ENCODE results near the gene DENND1A.

Gene DENND1A

DNA sequence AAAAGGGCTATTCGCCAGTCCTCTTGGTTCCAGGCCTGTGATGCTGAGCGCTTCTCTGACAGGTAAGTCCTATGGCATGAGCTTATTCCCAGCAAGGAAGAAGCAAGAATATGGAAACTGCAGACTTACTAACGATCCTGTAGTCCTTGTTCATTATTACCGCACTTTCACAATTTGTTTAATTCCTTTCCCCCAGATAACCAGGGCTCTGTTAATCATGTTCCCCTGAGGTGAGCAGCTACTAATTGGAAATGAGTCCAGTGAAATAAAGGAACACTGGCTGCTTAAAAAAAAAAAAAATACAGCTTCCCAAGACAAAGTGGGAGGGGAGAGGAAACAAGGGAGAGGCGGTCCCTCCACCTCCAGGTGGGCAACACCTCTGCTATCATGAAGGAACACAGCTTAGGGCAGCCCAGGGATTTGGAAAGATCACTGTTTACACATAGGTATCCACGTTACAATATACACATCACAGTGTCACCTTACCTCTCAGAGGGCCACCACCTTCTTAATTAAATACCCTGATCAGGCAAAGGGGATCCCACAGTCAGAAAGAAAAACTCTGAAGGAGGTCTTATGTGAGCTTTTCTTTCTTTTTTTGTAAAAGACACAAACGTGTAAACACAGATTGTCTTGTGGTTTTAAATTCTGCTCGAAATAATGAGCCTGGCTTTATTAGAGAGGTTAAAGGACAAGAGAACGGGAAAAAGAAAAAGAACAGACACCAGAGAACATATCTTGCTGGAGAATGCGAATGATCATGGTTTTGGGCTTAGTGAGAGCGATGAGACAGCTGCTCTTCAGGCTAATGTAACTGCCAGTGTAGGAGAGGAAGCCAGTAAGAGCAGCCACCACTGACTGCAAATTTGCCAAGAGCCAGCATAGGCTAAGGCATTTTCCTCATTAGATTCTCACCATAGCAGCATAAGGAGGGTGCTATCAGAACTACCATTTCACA, 315.3 kb downstream of the DENND1A start:
- no peak overlapping the region for H2BK5ac ChIP-seq (ENCODE audit: low read length)
- H3K27ac ChIP-seq (replicated peaks; ENCODE audit: low read length): no peak overlapping the region
- no peak overlapping the region for H2BK15ac ChIP-seq (ENCODE audit: low read length)
- no peak overlapping the region for H4K91ac ChIP-seq (ENCODE audit: low read depth, low read length, poor library complexity)
- H2BK120ac ChIP-seq (ENCODE audit: low read depth, low read length): no peak overlapping the region
- no peak overlapping the region for H3K4ac ChIP-seq (ENCODE audit: low read length)
- WGBS, 2 donors (ENCODE audit: extremely low coverage in 2 of 2, insufficient read length in 2 of 2, insufficient replicate concordance in 1 of 2): no CpG with 5 or more reads among the region's 11 CpGs
- H3K14ac ChIP-seq (ENCODE audit: low read length): no peak overlapping the region
- no peaks in the 10 kb centered on the region for H3K36me3 ChIP-seq (replicated peaks in 1 of 2; ENCODE audit: control insufficient read depth in 2 of 2, insufficient read depth in 2 of 2, low read length in 2 of 2)
- no peak overlapping the region for H4K8ac ChIP-seq (ENCODE audit: low read depth, low read length)
- H3K4me1 ChIP-seq (ENCODE audit: control insufficient read depth in 2 of 2, insufficient read depth in 1 of 2, low read depth in 1 of 2, low read length in 2 of 2): peaks cover 3 to 6% of the 10 kb centered on the region in 2 donors
- H3K79me1 ChIP-seq (ENCODE audit: low read depth, low read length): no peaks in the 10 kb centered on the region
- no peaks in the 10 kb centered on the region for H3K27me3 ChIP-seq (ENCODE audit: control insufficient read depth in 3 of 3, insufficient read depth in 3 of 3, low read depth in 1 of 3, low read length in 3 of 3)
- H3K18ac ChIP-seq (ENCODE audit: low read length): no peak overlapping the region
- H2BK12ac ChIP-seq (ENCODE audit: low read length): no peak overlapping the region
- no peak overlapping the region for H3K4me2 ChIP-seq (ENCODE audit: insufficient read depth, low read length, poor library complexity, severe bottlenecking)
- H3K23ac ChIP-seq (ENCODE audit: low read depth, low read length, poor library complexity): no peak overlapping the region
- no peak overlapping the region for H2AFZ ChIP-seq (ENCODE audit: low read length)
- DNase-seq (ENCODE audit: low spot score): no peak
- no peaks in the 10 kb centered on the region for H3K9me3 ChIP-seq (replicated peaks in 1 of 2; ENCODE audit: control insufficient read depth in 2 of 2, insufficient read depth in 1 of 2, low read depth in 1 of 2, low read length in 2 of 2)
- H3K9ac ChIP-seq (ENCODE audit: low read depth, low read length, poor library complexity): no peak overlapping the region
- H3K4me3 ChIP-seq (ENCODE audit: low read length in 2 of 2): no peak overlapping the region
- H2AK5ac ChIP-seq (ENCODE audit: low read depth, low read length): no peak overlapping the region

DNA sequence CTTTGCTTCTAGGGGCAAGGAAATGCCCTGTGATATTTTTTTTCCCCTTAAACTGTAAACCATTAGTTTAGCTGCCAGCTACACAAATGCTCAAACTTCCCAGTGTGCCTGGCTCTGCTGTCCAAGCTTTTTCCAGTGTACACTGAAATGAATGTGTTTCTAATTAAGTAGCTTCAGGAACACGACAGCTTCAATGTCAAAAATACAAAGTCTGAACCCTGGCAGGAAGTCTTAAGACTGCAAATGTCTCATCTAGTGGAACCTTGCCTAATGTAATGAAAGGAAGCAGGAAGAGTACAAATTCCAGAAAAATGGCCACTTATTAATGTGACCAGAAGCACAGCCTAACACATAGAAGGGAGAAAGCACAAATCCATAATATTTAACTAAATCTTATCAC, 318.7 kb downstream of the DENND1A start:
- Histone ChIP-seq H2BK12ac (ENCODE audit: low read length) (no peak overlapping the region), H3K9me3 (replicated peaks in 1 of 2; ENCODE audit: control insufficient read depth in 2 of 2, insufficient read depth in 1 of 2, low read depth in 1 of 2, low read length in 2 of 2) (no peaks in the 10 kb centered on the region), H3K23ac (ENCODE audit: low read depth, low read length, poor library complexity) (no peak overlapping the region), H2AFZ (ENCODE audit: low read length) (no peak overlapping the region), H3K4ac (ENCODE audit: low read length) (no peak overlapping the region), H4K91ac (ENCODE audit: low read depth, low read length, poor library complexity) (no peak overlapping the region), H3K27me3 (ENCODE audit: control insufficient read depth in 3 of 3, insufficient read depth in 3 of 3, low read depth in 1 of 3, low read length in 3 of 3) (no peaks in the 10 kb centered on the region), H3K4me2 (ENCODE audit: insufficient read depth, low read length, poor library complexity, severe bottlenecking) (no peak overlapping the region), H3K4me3 (ENCODE audit: low read length in 2 of 2) (no peak overlapping the region), H3K36me3 (replicated peaks in 1 of 2; ENCODE audit: control insufficient read depth in 2 of 2, insufficient read depth in 2 of 2, low read length in 2 of 2) (no peaks in the 10 kb centered on the region), H2BK120ac (ENCODE audit: low read depth, low read length) (no peak overlapping the region), H2BK15ac (ENCODE audit: low read length) (no peak overlapping the region), H2BK5ac (ENCODE audit: low read length) (no peak overlapping the region), H2AK5ac (ENCODE audit: low read depth, low read length) (no peak overlapping the region), H4K8ac (ENCODE audit: low read depth, low read length) (no peak overlapping the region), H3K27ac (replicated peaks; ENCODE audit: low read length) (no peak overlapping the region), H3K79me1 (ENCODE audit: low read depth, low read length) (no peaks in the 10 kb centered on the region), H3K9ac (ENCODE audit: low read depth, low read length, poor library complexity) (no peak overlapping the region), H3K14ac (ENCODE audit: low read length) (no peak overlapping the region), H3K18ac (ENCODE audit: low read length) (no peak overlapping the region), H3K4me1 (ENCODE audit: control insufficient read depth in 2 of 2, insufficient read depth in 1 of 2, low read depth in 1 of 2, low read length in 2 of 2) (peaks cover 3 to 4% of the 10 kb centered on the region in 2 donors)
- WGBS, 2 donors (ENCODE audit: extremely low coverage in 2 of 2, insufficient read length in 2 of 2, insufficient replicate concordance in 1 of 2): no CpG with 5 or more reads among the region's 1 CpG
- no peak for DNase-seq (ENCODE audit: low spot score)

DNA sequence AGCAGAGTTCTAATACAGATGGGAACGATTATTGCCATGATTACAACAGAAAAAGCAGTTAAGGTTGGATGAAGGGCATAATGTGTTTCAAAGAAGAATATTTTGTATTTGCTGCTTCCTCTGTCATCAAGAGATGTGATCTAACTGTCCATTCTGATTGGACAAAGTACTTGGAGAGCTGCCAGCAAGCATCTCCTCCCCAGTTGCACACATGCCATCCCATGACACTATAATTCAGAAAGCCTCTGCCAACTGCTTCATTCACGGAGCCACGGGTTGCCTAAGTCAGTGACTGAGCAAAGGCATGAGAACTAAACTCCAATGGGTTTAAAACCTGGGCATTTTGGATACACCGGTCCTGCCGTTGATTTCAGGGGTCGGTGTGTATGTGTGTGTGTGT, 320.1 kb downstream of the DENND1A start:
- Histone ChIP-seq H2AFZ (ENCODE audit: low read length) (no peak overlapping the region), H3K27me3 (ENCODE audit: control insufficient read depth in 3 of 3, insufficient read depth in 3 of 3, low read depth in 1 of 3, low read length in 3 of 3) (no peaks in the 10 kb centered on the region), H3K23ac (ENCODE audit: low read depth, low read length, poor library complexity) (no peak overlapping the region), H2BK120ac (ENCODE audit: low read depth, low read length) (no peak overlapping the region), H3K18ac (ENCODE audit: low read length) (no peak overlapping the region), H3K36me3 (replicated peaks in 1 of 2; ENCODE audit: control insufficient read depth in 2 of 2, insufficient read depth in 2 of 2, low read length in 2 of 2) (no peaks in the 10 kb centered on the region), H3K4me3 (ENCODE audit: low read length in 2 of 2) (no peak overlapping the region), H3K14ac (ENCODE audit: low read length) (no peak overlapping the region), H2BK5ac (ENCODE audit: low read length) (no peak overlapping the region), H2AK5ac (ENCODE audit: low read depth, low read length) (no peak overlapping the region), H3K4ac (ENCODE audit: low read length) (no peak overlapping the region), H4K8ac (ENCODE audit: low read depth, low read length) (no peak overlapping the region), H3K9ac (ENCODE audit: low read depth, low read length, poor library complexity) (no peak overlapping the region), H3K27ac (replicated peaks; ENCODE audit: low read length) (no peak overlapping the region), H2BK12ac (ENCODE audit: low read length) (no peak overlapping the region), H2BK15ac (ENCODE audit: low read length) (no peak overlapping the region), H3K9me3 (replicated peaks in 1 of 2; ENCODE audit: control insufficient read depth in 2 of 2, insufficient read depth in 1 of 2, low read depth in 1 of 2, low read length in 2 of 2) (no peaks in the 10 kb centered on the region), H3K4me1 (ENCODE audit: control insufficient read depth in 2 of 2, insufficient read depth in 1 of 2, low read depth in 1 of 2, low read length in 2 of 2) (peaks cover 3 to 4% of the 10 kb centered on the region in 2 donors), H3K79me1 (ENCODE audit: low read depth, low read length) (no peaks in the 10 kb centered on the region), H4K91ac (ENCODE audit: low read depth, low read length, poor library complexity) (no peak overlapping the region), H3K4me2 (ENCODE audit: insufficient read depth, low read length, poor library complexity, severe bottlenecking) (no peak overlapping the region)
- no CpG with 5 or more reads among the region's 6 CpGs for WGBS, 2 donors (ENCODE audit: extremely low coverage in 2 of 2, insufficient read length in 2 of 2, insufficient replicate concordance in 1 of 2)
- DNase-seq (ENCODE audit: low spot score): no peak

DNA sequence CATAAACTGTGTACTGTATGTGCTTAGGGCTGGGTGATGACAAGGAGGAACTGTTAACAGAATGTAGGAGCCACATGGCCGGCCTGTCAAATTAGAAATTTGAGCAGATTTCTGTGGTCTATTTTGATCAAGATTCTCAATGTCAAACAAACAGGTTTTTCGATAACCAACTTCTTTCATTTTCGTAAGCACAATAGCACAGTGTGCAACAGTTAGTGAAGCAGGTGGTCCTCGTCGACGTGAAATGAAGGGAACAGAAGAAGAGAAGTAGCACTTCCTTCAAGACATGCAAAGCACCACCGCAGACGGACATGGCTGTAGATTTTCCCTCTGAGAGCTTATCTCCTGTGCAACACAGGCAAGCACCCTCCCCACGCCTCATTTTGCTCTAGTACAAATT, 321.8 kb downstream of the DENND1A start:
- Histone ChIP-seq H3K27ac (replicated peaks; ENCODE audit: low read length) (no peak overlapping the region), H2BK12ac (ENCODE audit: low read length) (no peak overlapping the region), H3K9ac (ENCODE audit: low read depth, low read length, poor library complexity) (no peak overlapping the region), H3K36me3 (replicated peaks in 1 of 2; ENCODE audit: control insufficient read depth in 2 of 2, insufficient read depth in 2 of 2, low read length in 2 of 2) (no peaks in the 10 kb centered on the region), H3K4ac (ENCODE audit: low read length) (no peak overlapping the region), H4K91ac (ENCODE audit: low read depth, low read length, poor library complexity) (no peak overlapping the region), H4K8ac (ENCODE audit: low read depth, low read length) (no peak overlapping the region), H3K9me3 (replicated peaks in 1 of 2; ENCODE audit: control insufficient read depth in 2 of 2, insufficient read depth in 1 of 2, low read depth in 1 of 2, low read length in 2 of 2) (no peaks in the 10 kb centered on the region), H3K79me1 (ENCODE audit: low read depth, low read length) (no peaks in the 10 kb centered on the region), H3K4me3 (ENCODE audit: low read length in 2 of 2) (no peak overlapping the region), H3K4me2 (ENCODE audit: insufficient read depth, low read length, poor library complexity, severe bottlenecking) (no peak overlapping the region), H3K4me1 (ENCODE audit: control insufficient read depth in 2 of 2, insufficient read depth in 1 of 2, low read depth in 1 of 2, low read length in 2 of 2) (peaks cover 3 to 7% of the 10 kb centered on the region in 2 donors), H2AFZ (ENCODE audit: low read length) (no peak overlapping the region), H2BK120ac (ENCODE audit: low read depth, low read length) (no peak overlapping the region), H3K23ac (ENCODE audit: low read depth, low read length, poor library complexity) (no peak overlapping the region), H2BK5ac (ENCODE audit: low read length) (no peak overlapping the region), H2AK5ac (ENCODE audit: low read depth, low read length) (no peak overlapping the region), H3K14ac (ENCODE audit: low read length) (no peak overlapping the region), H3K18ac (ENCODE audit: low read length) (no peak overlapping the region), H3K27me3 (ENCODE audit: control insufficient read depth in 3 of 3, insufficient read depth in 3 of 3, low read depth in 1 of 3, low read length in 3 of 3) (no peaks in the 10 kb centered on the region), H2BK15ac (ENCODE audit: low read length) (no peak overlapping the region)
- WGBS, 2 donors (ENCODE audit: extremely low coverage in 2 of 2, insufficient read length in 2 of 2, insufficient replicate concordance in 1 of 2): no CpG with 5 or more reads among the region's 9 CpGs
- no peak for DNase-seq (ENCODE audit: low spot score)

All from neuronal stem cell (in vitro differentiated cells).